H1 (cell line): Measurements from ENCODE around the gene MORC1. TPM values are rescaled to one million over a fixed set of nuclear protein-coding genes. Genes with fewer than 3 reads are reported as not detected.

ENCODE experiments used
- CTCF ChIA-PET: fragments of 300-600 bp; sonication (Branson Sonifier 250); formaldehyde crosslinking; loops from one replicate; lab custom pipeline; 2021; ENCODE audit not compliant: partially characterized antibody; lab: Charles Lee
- POLR2A ChIA-PET: fragments of 300-600 bp; sonication (Branson Sonifier 250); formaldehyde crosslinking; loops from one replicate; lab custom pipeline; 2021; ENCODE audit warnings: inconsistent platforms; ENCODE audit not compliant: partially characterized antibody; lab: Charles Lee
- DNase-seq, 2 experiments: peaks; one replicate each; pipeline versions ENCODE4 v3.0.0 to v3.0.0-alpha.2; 2010 to 2022; ENCODE audit warnings: low spot score in 2 of 2, low read depth in 1 of 2, mixed read lengths in 1 of 2
- FAIRE-seq: peaks from 2 replicates; lab custom pipeline; 2011; peaks lifted over from hg19 to GRCh38; lab: Jason Lieb, UNC
- H2AFZ ChIP-seq: 2 replicates; pipeline ENCODE4 v1.8.1; 2012; ENCODE audit warnings: low read length, inconsistent platforms
- H2AK5ac ChIP-seq: 2 replicates; pipeline ENCODE4 v1.6.1; 2013; ENCODE audit warnings: low read depth, low read length
- H2BK120ac ChIP-seq: replicated peaks from 2 replicates; pipeline ENCODE3; 2013; ENCODE audit warnings: low read depth, low read length, inconsistent platforms
- H2BK12ac ChIP-seq: 2 replicates; pipeline ENCODE4 v1.6.1; 2013; ENCODE audit warnings: low read depth, low read length
- H2BK15ac ChIP-seq: 2 replicates; pipeline ENCODE4 v1.6.1; 2013; ENCODE audit warnings: low read length
- H2BK20ac ChIP-seq: 2 replicates; pipeline ENCODE4 v1.6.1; 2013; ENCODE audit warnings: low read length
- H2BK5ac ChIP-seq: 2 replicates; pipeline ENCODE4 v1.6.1; 2013; ENCODE audit warnings: low read depth, low read length
- H3K14ac ChIP-seq: 2 replicates; pipeline ENCODE4 v1.6.1; 2013; ENCODE audit warnings: inconsistent platforms; ENCODE audit not compliant: insufficient read length
- H3K18ac ChIP-seq: 2 replicates; pipeline ENCODE4 v1.6.1; 2013; ENCODE audit warnings: low read length; ENCODE audit errors: extremely low read depth
- H3K23ac ChIP-seq: 2 replicates; pipeline ENCODE4 v1.6.1; 2013; ENCODE audit warnings: inconsistent platforms; ENCODE audit not compliant: insufficient read length
- H3K23me2 ChIP-seq: 2 replicates; pipeline ENCODE4 v1.6.1; 2013; ENCODE audit warnings: low read depth, low read length
- H3K27ac ChIP-seq: 2 replicates; pipeline ENCODE4 v1.6.1; 2011; ENCODE audit warnings: low read depth, low read length, inconsistent platforms
- H3K27me3 ChIP-seq, 4 experiments: replicated peaks in 1 of 4; 1 replicate in 1 of 4; 2 replicates in 3 of 4; pipeline versions ENCODE4 v1.6.1 to v1.8.1; 2011 to 2013; ENCODE audit warnings: low read length in 3 of 4, mild to moderate bottlenecking in 3 of 4, inconsistent platforms in 2 of 4, mixed read lengths in 2 of 4, moderate library complexity in 1 of 4; ENCODE audit not compliant: control insufficient read depth in 3 of 4, insufficient read depth in 3 of 4; ENCODE audit errors: extremely low read depth in 1 of 4
- H3K36me3 ChIP-seq, 4 experiments: 2 replicates each; pipeline versions ENCODE4 v1.6.1 to v1.8.1; 2011 to 2013; ENCODE audit warnings: mild to moderate bottlenecking in 4 of 4, low read length in 3 of 4, moderate library complexity in 2 of 4, control low read depth in 1 of 4, inconsistent platforms in 1 of 4; ENCODE audit not compliant: insufficient read depth in 4 of 4, control insufficient read depth in 2 of 4
- H3K4ac ChIP-seq: replicated peaks from 2 replicates; pipeline ENCODE3; 2013; ENCODE audit warnings: low read length, low read depth, mixed read lengths, inconsistent platforms; ENCODE audit not compliant: insufficient read length
- H3K4me1 ChIP-seq, 4 experiments: replicated peaks in 1 of 4; 1 replicate in 1 of 4; 2 replicates in 3 of 4; pipeline versions ENCODE4 v1.6.1 to v1.8.1; 2011 to 2013; ENCODE audit warnings: low read length in 3 of 4, inconsistent platforms in 2 of 4, mixed read lengths in 1 of 4; ENCODE audit not compliant: insufficient read depth in 4 of 4, control insufficient read depth in 3 of 4
- H3K4me2 ChIP-seq, 2 experiments: 2 replicates each; pipeline versions ENCODE4 v1.6.1 to v1.8.1; 2011 to 2013; ENCODE audit warnings: low read depth in 2 of 2, low read length in 2 of 2, control low read depth in 1 of 2, inconsistent platforms in 1 of 2, mild to moderate bottlenecking in 1 of 2; ENCODE audit not compliant: insufficient read depth in 1 of 2
- H3K4me3 ChIP-seq, 4 experiments: fragments of 200-600, 300-600 bp in 1 of 4; sonication (generic), shearing (Covaris generic), sonication (Bioruptor Twin) in 1 of 4; 2 replicates each; pipeline versions ENCODE4 v1.5.1 to v1.8.1; 2011 to 2016; ENCODE audit warnings: low read length in 4 of 4, low read depth in 3 of 4, control low read depth in 2 of 4, inconsistent platforms in 2 of 4, mild to moderate bottlenecking in 2 of 4, mixed read lengths in 1 of 4, moderate library complexity in 1 of 4; ENCODE audit not compliant: insufficient read depth in 2 of 4; ENCODE audit errors: extremely low read depth in 1 of 4
- H3K56ac ChIP-seq: replicated peaks from 2 replicates; pipeline ENCODE3; 2013; ENCODE audit warnings: low read depth, mild to moderate bottlenecking, mixed read lengths, low read length, inconsistent platforms; ENCODE audit not compliant: insufficient read length
- H3K79me1 ChIP-seq: 2 replicates; pipeline ENCODE4 v1.6.1; 2013; ENCODE audit warnings: low read depth, low read length, control low read depth
- H3K79me2 ChIP-seq, 2 experiments: 2 replicates each; pipeline versions ENCODE4 v1.6.1 to v1.8.1; 2012 to 2013; ENCODE audit warnings: low read length in 2 of 2, mild to moderate bottlenecking in 2 of 2, inconsistent platforms in 1 of 2; ENCODE audit not compliant: insufficient read depth in 2 of 2, control insufficient read depth in 1 of 2
- H3K9ac ChIP-seq, 4 experiments: replicated peaks in 1 of 4; 1 replicate in 1 of 4; 2 replicates in 3 of 4; pipeline versions ENCODE4 v1.6.1 to v1.8.1; 2011 to 2013; ENCODE audit warnings: low read depth in 3 of 4, low read length in 3 of 4, control low read depth in 2 of 4, mild to moderate bottlenecking in 2 of 4, moderate library complexity in 2 of 4, inconsistent platforms in 1 of 4; ENCODE audit errors: extremely low read depth in 1 of 4
- H3K9me3 ChIP-seq, 2 experiments: 2 replicates each; pipeline versions ENCODE4 v1.6.1 to v1.8.1; 2012 to 2013; ENCODE audit warnings: mild to moderate bottlenecking in 2 of 2, moderate library complexity in 2 of 2, control low read depth in 1 of 2, inconsistent platforms in 1 of 2, low read depth in 1 of 2, low read length in 1 of 2, mixed read lengths in 1 of 2; ENCODE audit not compliant: insufficient read depth in 2 of 2
- H4K20me1 ChIP-seq, 2 experiments: replicated peaks in 1 of 2; 2 replicates each; pipeline versions ENCODE3 to v1.8.1; 2011 to 2013; ENCODE audit warnings: inconsistent platforms in 2 of 2, low read length in 2 of 2, mild to moderate bottlenecking in 1 of 2; ENCODE audit not compliant: insufficient read depth in 2 of 2, control insufficient read depth in 1 of 2
- H4K5ac ChIP-seq: 2 replicates; pipeline ENCODE4 v1.6.1; 2013; ENCODE audit warnings: low read length, low read depth, mixed read lengths, inconsistent platforms; ENCODE audit not compliant: insufficient read length
- H4K8ac ChIP-seq: 2 replicates; pipeline ENCODE4 v1.8.0; 2013; ENCODE audit warnings: mild to moderate bottlenecking, moderate library complexity, low read length, inconsistent platforms; ENCODE audit not compliant: insufficient read depth; ENCODE audit errors: extremely low read depth
- H4K91ac ChIP-seq: replicated peaks from 2 replicates; pipeline ENCODE3; 2013; ENCODE audit warnings: low read length, mixed read lengths, inconsistent platforms; ENCODE audit not compliant: insufficient read length
- CTCF ChIP-seq, 3 experiments: IDR thresholded peaks; 1 replicate in 2 of 3; 2 replicates in 1 of 3; pipeline versions ENCODE4 v1.5.1 to v1.6.1; 2011; ENCODE audit warnings: low read length in 3 of 3, mild to moderate bottlenecking in 3 of 3, inconsistent platforms in 2 of 3, low read depth in 1 of 3, moderate library complexity in 1 of 3; ENCODE audit not compliant: insufficient read depth in 1 of 3; ENCODE audit errors: control extremely low read depth in 1 of 3
- KDM1A ChIP-seq: fragments of 200-600, 300-600 bp; sonication (generic); IDR thresholded peaks from 2 replicates; pipeline ENCODE4 v1.7.1; 2016; ENCODE audit warnings: mild to moderate bottlenecking, low read length, borderline replicate concordance
- NRF1 ChIP-seq: IDR thresholded peaks from 2 replicates; pipeline ENCODE4 v1.6.1; 2011; ENCODE audit warnings: mild to moderate bottlenecking, low read depth, low read length, improper control_type of control experiment
- RAD21 ChIP-seq, 2 experiments: IDR thresholded peaks in 1 of 2; conservative IDR thresholded peaks in 1 of 2; 2 replicates each; pipeline ENCODE4 v1.6.1; 2011; ENCODE audit warnings: low read depth in 2 of 2, low read length in 2 of 2, improper control_type of control experiment in 1 of 2, inconsistent platforms in 1 of 2, mild to moderate bottlenecking in 1 of 2, moderate library complexity in 1 of 2
- SRF ChIP-seq: IDR thresholded peaks from 2 replicates; pipeline ENCODE4 v1.6.1; 2011; ENCODE audit warnings: mild to moderate bottlenecking, low read depth, low read length, moderate library complexity
- WGBS, 2 experiments: shearing (Covaris generic) in 1 of 2; methylation state at CpG; one replicate each; pipeline versions ENCODE4 v1.1.6 to v1.1.7; 2013 to 2015; ENCODE audit warnings: low lambda C conversion rate in 2 of 2, mixed read lengths in 2 of 2, inconsistent platforms in 1 of 2, low coverage in 1 of 2, missing lambda C conversion rate in 1 of 2; ENCODE audit not compliant: insufficient replicate concordance in 2 of 2, insufficient coverage in 1 of 2, insufficient read length in 1 of 2; ENCODE audit errors: extremely low coverage in 1 of 2, missing lambda C conversion rate in 1 of 2; 5-methylcytosine and 5-hydroxymethylcytosine counted together
- polyA plus RNA-seq, 7 experiments: library from polyadenylated mRNA; depleted of rRNA in 3 of 7; stranded (reverse) in 5 of 7; unstranded in 2 of 7; fragments of >200 nt in 5 of 7; fragments of 200-250 nt in 2 of 7; gene quantifications; 1 replicate in 5 of 7; 2 replicates in 1 of 7; 4 replicates in 1 of 7; pipeline versions ENCODE4 v1.2.1 to v1.2.3, GENCODE V29; 2011 to 2013; ENCODE audit warnings: missing spikeins in 2 of 7, mixed read lengths in 2 of 7
- total RNA-seq: library from RNA; stranded (reverse); fragmentation: NEBNext Ultra II Directional; extraction: Animal tissue kit (Norgen Biotek cat#: 25700); gene quantifications from 2 replicates; pipeline ENCODE4 v1.2.1, GENCODE V29; 2021

MORC1 gene
- total and polyA plus RNA-seq, 2 of the 8 experiments (the other 6 are each of a cell fraction or from before 2014, with no cell fraction given): not detected

- TF ChIP-seq KDM1A (peak; percentile 72; the same call in 1 of the 2 replicates), RAD21 (IDR thresholded peaks at IDR 0.05 in 1 of 2, conservative IDR thresholded peaks at IDR 0.05 in 1 of 2; ENCODE audit: low read depth in 2 of 2, low read length in 2 of 2) (peak; percentile 90 to 95), NRF1 (no peak), SRF (0 out of 2 replicates have a peak, but pooled peaks have one; percentile 39), CTCF (IDR thresholded peaks at IDR 0.05; ENCODE audit: control extremely low read depth in 1 of 3, insufficient read depth in 1 of 3, low read depth in 1 of 3, low read length in 3 of 3) (peak in 2 of 3 experiments; percentile 64 to 80; a peak in 3 of 4 replicates)
- DNase-seq (peak; percentile 31 to 62), FAIRE-seq (peak; percentile 84)
- Histone ChIP-seq H4K5ac (no peak overlapping the region), H2BK20ac (peak overlapping the region; percentile 72; the same call in 1 of the 2 replicates), H3K4ac (no peak overlapping the region), H3K79me2 (no peaks in the 10 kb centered on the region), H4K20me1 (no peaks in the 10 kb centered on the region), H3K9me3 (no peaks in the 10 kb centered on the region), H3K79me1 (no peaks in the 10 kb centered on the region), H3K56ac (no peak overlapping the region), H3K36me3 (no peaks in the 10 kb centered on the region), H4K91ac (no peak overlapping the region), H2AK5ac (no peak overlapping the region), H3K9ac (no peak overlapping the region), H2AFZ (peak overlapping the region; percentile 96), H3K27me3 (no peaks in the 10 kb centered on the region), H4K8ac (no peak overlapping the region), H3K4me1 (peaks cover 0 to 3% (median 0%) of the 10 kb centered on the region in 4 experiments; a peak in 3 of 7 replicates), H3K14ac (no peak overlapping the region), H3K23ac (no peak overlapping the region), H3K4me3 (no peak overlapping the region), H2BK12ac (no peak overlapping the region), H2BK5ac (no peak overlapping the region), H3K23me2 (no peaks in the 10 kb centered on the region), H3K18ac (peak overlapping the region; percentile 38; the same call in 1 of the 2 replicates), H3K4me2 (no peak overlapping the region), H3K27ac (no peak overlapping the region), H2BK15ac (no peak overlapping the region), H2BK120ac (no peak overlapping the region)
- WGBS, 2 experiments: 56% methylated on average over 6 of the region's 6 CpGs; no CpG with 5 or more reads in 1 of the 2 experiments
- ChIA-PET CTCF (interaction anchor here (0.6 to 4.4 kb wide), 36 partner anchors 8 to 661 kb away, joined by 3 to 79 read pairs (median 4); no protein-coding TSS in a partner anchor), POLR2A (no interaction called here)
Measured at GRCh38 chr3:109081746-109082510, 36.0 kb downstream of the MORC1 start.
